Activated B cell treated with CpG ODN at 0.5 μM for 24 hours (primary cell): Measurements from ENCODE around the gene MAD1L1. TPM values are rescaled to one million over a fixed set of nuclear protein-coding genes. Genes with fewer than 3 reads are reported as not detected.

Experiments used
- ATAC-seq: fragments of 200-7000 bp; cut with Tn5 transposase; one replicate; pipeline ENCODE4 v1.10.0; 2021; ENCODE audit warnings: low read depth, mild to moderate bottlenecking, moderate library complexity
- CTCF ChIA-PET: fragments of 350-600 bp; sonication (Branson Sonifier 250); formaldehyde crosslinking; loops from one replicate; lab custom pipeline; 2021; ENCODE audit warnings: antibody characterized with exemption; lab: Charles Lee
- POLR2A ChIA-PET: fragments of 350-600 bp; sonication (Branson Sonifier 250); formaldehyde crosslinking; loops from one replicate; lab custom pipeline; 2021; ENCODE audit warnings: antibody characterized with exemption; lab: Charles Lee
- DNase-seq: peaks from one replicate; pipeline ENCODE4 v3.0.0; 2022
- H3K27ac Mint-ChIP-seq: one replicate; pipeline ENCODE4 v1.8.0; 2020; ENCODE audit warnings: mixed read lengths
- H3K27me3 Mint-ChIP-seq: one replicate; pipeline ENCODE4 v1.8.0; 2021; ENCODE audit warnings: mixed read lengths
- H3K36me3 Mint-ChIP-seq: one replicate; pipeline ENCODE4 v1.8.0; 2021; ENCODE audit warnings: low read depth, mixed read lengths
- H3K4me1 Mint-ChIP-seq: one replicate; pipeline ENCODE4 v1.8.0; 2021; ENCODE audit warnings: mixed read lengths
- H3K4me3 Mint-ChIP-seq: one replicate; pipeline ENCODE4 v1.8.0; 2020; ENCODE audit warnings: mild to moderate bottlenecking, mixed read lengths
- H3K9me3 Mint-ChIP-seq: one replicate; pipeline ENCODE4 v1.8.0; 2020; ENCODE audit warnings: mixed read lengths
- CTCF ChIP-seq: fragments of 200-600 bp; IDR thresholded peaks from one replicate; pipeline ENCODE4 v1.8.0; 2022; ENCODE audit warnings: antibody characterized with exemption, mild to moderate bottlenecking
- intact Hi-C: fragments of 100-400 bp; cut with micrococcal nuclease; formaldehyde crosslinking; loops from one replicate; pipeline ENCODE4 v1.15.1; 2024
- total RNA-seq: library from RNA; stranded (reverse); gene quantifications from 2 replicates; pipeline ENCODE4 v1.2.3, GENCODE V29; 2022

MAD1L1 gene
- total RNA-seq, 1 donor from 2014 or later, result 54.6 TPM

- H3K4me3 Mint-ChIP-seq, result no peak overlapping the region
- ChIA-PET POLR2A (no interaction called here), CTCF (no interaction called here)
- H3K4me1 Mint-ChIP-seq, result no peaks in the 10 kb centered on the region
- H3K27ac Mint-ChIP-seq, result no peak overlapping the region
- H3K36me3 Mint-ChIP-seq, result peaks cover 14% of the 10 kb centered on the region
- ATAC-seq, result no peak
- no peak for TF ChIP-seq CTCF
- intact Hi-C loops, result no loop called here
- H3K9me3 Mint-ChIP-seq, result no peaks in the 10 kb centered on the region
- no peaks in the 10 kb centered on the region for H3K27me3 Mint-ChIP-seq
- DNase-seq, result no peak
Observed at GRCh38 chr7:1853431-1853985, 379.2 kb downstream of the MAD1L1 start.

- no peaks in the 10 kb centered on the region for H3K27me3 Mint-ChIP-seq
- TF ChIP-seq CTCF, result no peak
- ATAC-seq (no peak), DNase-seq (no peak)
- H3K9me3 Mint-ChIP-seq, result no peaks in the 10 kb centered on the region
- H3K4me3 Mint-ChIP-seq, result no peak overlapping the region
- ChIA-PET CTCF (no interaction called here), POLR2A (no interaction called here)
- H3K36me3 Mint-ChIP-seq, result peaks cover 14% of the 10 kb centered on the region
- no peaks in the 10 kb centered on the region for H3K4me1 Mint-ChIP-seq
- H3K27ac Mint-ChIP-seq, result no peak overlapping the region
- intact Hi-C loops, result no loop called here
Observed at GRCh38 chr7:1852517-1853430, 380.0 kb downstream of the MAD1L1 start.

GRCh38 chr7:1851721-1852516, 380.8 kb downstream of the MAD1L1 start:
- intact Hi-C loops, result no loop called here
- Mint-ChIP-seq H3K9me3 (no peaks in the 10 kb centered on the region), H3K4me3 (no peak overlapping the region), H3K4me1 (no peaks in the 10 kb centered on the region), H3K27ac (no peak overlapping the region), H3K36me3 (peaks cover 18% of the 10 kb centered on the region), H3K27me3 (no peaks in the 10 kb centered on the region)
- no peak for ATAC-seq
- DNase-seq, result no peak
- ChIA-PET CTCF (no interaction called here), POLR2A (no interaction called here)
- TF ChIP-seq CTCF, result no peak

GRCh38 chr7:1850976-1851571, 381.7 kb downstream of the MAD1L1 start:
- H3K4me1 Mint-ChIP-seq, result no peaks in the 10 kb centered on the region
- intact Hi-C loops, result no loop called here
- no peak overlapping the region for H3K4me3 Mint-ChIP-seq

More at GRCh38 chr7:1850976-1851571, 381.7 kb downstream of the MAD1L1 start:
- ATAC-seq (no peak), DNase-seq (no peak)
- Mint-ChIP-seq H3K36me3 (peaks cover 25% of the 10 kb centered on the region), H3K27me3 (no peaks in the 10 kb centered on the region), H3K9me3 (no peaks in the 10 kb centered on the region), H3K27ac (no peak overlapping the region)
- TF ChIP-seq CTCF, result no peak
- CTCF ChIA-PET, result no interaction called here
- POLR2A ChIA-PET, result no interaction called here
